HG03175 (cell line): ENCODE data around the gene GRID2IP.
"Not testable (repeated sequence)": the region's sequence is repeated elsewhere in the genome, so short reads cannot be mapped to it uniquely, and the experiment has no call there.

Source experiments
- ATAC-seq: cut with Tn5 transposase; IDR thresholded peaks from one replicate; pipeline ENCODE4 v1.9.1; 2021; ENCODE audit warnings: mild to moderate bottlenecking, moderate library complexity; ENCODE audit not compliant: unreplicated experiment

Gene GRID2IP

GRCh38 chr7:6495597-6496262 lies 55.5 kb downstream of the GRID2IP start:
- ATAC-seq = no peak

- ATAC-seq = no peak
These were observed 56.9 kb downstream of the GRID2IP start for GRCh38 chr7:6494365-6494764.

- no peak for ATAC-seq
These were observed 60.1 kb downstream of the GRID2IP start for GRCh38 chr7:6491194-6491593.

- ATAC-seq = no peak
These were observed 61.6 kb downstream of the GRID2IP start for GRCh38 chr7:6489612-6490011.

GRCh38 chr7:6487184-6487545 lies 64.1 kb downstream of the GRID2IP start:
- no peak for ATAC-seq

- ATAC-seq = no peak
These were observed 64.7 kb downstream of the GRID2IP start for GRCh38 chr7:6486438-6487183.

- no peak for ATAC-seq
These were observed 68.5 kb downstream of the GRID2IP start for GRCh38 chr7:6482743-6483119.

GRCh38 chr7:6482307-6482706 lies 69.0 kb downstream of the GRID2IP start:
- no peak for ATAC-seq

- ATAC-seq = no peak
These were observed 69.8 kb downstream of the GRID2IP start for GRCh38 chr7:6481445-6481844.

GRCh38 chr7:6480323-6480660 lies 71.0 kb downstream of the GRID2IP start:
- ATAC-seq = no peak

- ATAC-seq = no peak
These were observed 72.2 kb downstream of the GRID2IP start for GRCh38 chr7:6479067-6479466.

GRCh38 chr7:6478186-6478585 lies 73.1 kb downstream of the GRID2IP start:
- ATAC-seq = no peak

GRCh38 chr7:6477318-6477660 lies 74.0 kb downstream of the GRID2IP start:
- ATAC-seq = no peak

GRCh38 chr7:6476596-6477317 lies 74.5 kb downstream of the GRID2IP start:
- no peak for ATAC-seq

GRCh38 chr7:6475433-6476186 lies 75.7 kb downstream of the GRID2IP start:
- ATAC-seq = no peak

GRCh38 chr7:6465862-6466261 lies 85.4 kb downstream of the GRID2IP start:
- no peak for ATAC-seq

GRCh38 chr7:6463609-6464008 lies 87.7 kb downstream of the GRID2IP start:
- not testable (repeated sequence) for ATAC-seq

GRCh38 chr7:6461946-6462550 lies 89.2 kb downstream of the GRID2IP start:
- no peak for ATAC-seq

- no peak for ATAC-seq
These were observed 90.2 kb downstream of the GRID2IP start for GRCh38 chr7:6460990-6461584.

GRCh38 chr7:6460303-6460702 lies 91.0 kb downstream of the GRID2IP start:
- no peak for ATAC-seq

GRCh38 chr7:6458676-6459075 lies 92.6 kb downstream of the GRID2IP start:
- ATAC-seq = not testable (repeated sequence)
